Daoy (cell line): Measurements from ENCODE around the gene TUBB4B. TPM values are rescaled to one million over a fixed set of nuclear protein-coding genes. Genes with fewer than 3 reads are reported as not detected.
A peak's percentile ranks its signal among the peaks of the same experiment; 100 is the strongest.
"Not testable (repeated sequence)": the region's sequence is repeated elsewhere in the genome, so short reads cannot be mapped to it uniquely, and the experiment has no call there.

Experiments used
- DNase-seq: peaks from one replicate; pipeline ENCODE4 v3.0.0-alpha.2; 2015; ENCODE audit warnings: low read depth
- total RNA-seq: library from RNA; depleted of rRNA; stranded (reverse); fragments of >200 nt; shearing (Covaris generic); gene quantifications from 2 replicates; pipeline ENCODE4 v1.2.3, GENCODE V29; 2014

The TUBB4B gene
- total RNA-seq, 1 experiment from 2014 or later: 294 TPM

DNA sequence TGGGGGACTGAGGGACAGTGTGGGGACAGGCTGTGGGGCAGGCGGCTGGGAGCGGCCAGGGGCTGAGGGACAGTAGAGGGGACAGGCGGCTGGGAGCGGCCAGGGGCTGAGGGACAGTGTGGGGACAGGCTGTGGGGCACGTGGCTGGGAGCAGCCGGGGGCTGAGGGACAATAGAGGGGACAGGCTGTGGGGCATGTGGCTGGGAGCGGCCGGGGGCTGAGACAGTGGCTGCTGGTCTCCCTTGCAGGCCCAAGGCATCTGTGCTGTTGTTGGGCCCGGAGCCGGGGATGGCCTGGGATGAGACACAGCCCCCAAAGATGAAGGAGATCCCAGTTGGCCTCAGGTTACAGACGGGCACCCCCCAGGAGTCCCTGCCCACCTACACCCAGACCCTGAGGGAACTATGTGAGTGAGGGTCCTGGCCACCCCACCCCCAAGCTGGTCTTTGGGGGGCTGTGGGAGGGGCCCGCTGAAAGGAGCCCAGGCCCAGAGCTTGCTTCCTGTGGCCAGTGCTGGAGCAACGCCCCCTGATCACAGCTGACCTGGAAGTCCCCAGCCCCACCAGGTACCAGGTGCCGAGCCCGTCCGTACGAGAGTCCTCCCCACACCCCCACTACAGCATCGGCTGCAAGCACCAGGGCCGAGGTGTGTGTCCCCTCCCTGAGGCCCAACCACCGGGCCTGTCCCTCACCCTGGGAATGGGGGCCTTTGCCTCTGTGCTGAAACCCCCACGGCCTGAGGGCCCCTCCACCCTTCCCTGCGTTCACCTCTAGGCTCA, 10.6 kb downstream of the TUBB4B start:
- DNase-seq: no peak

GRCh38 chr9:137252555-137253506, 11.7 kb downstream of the TUBB4B start:
- DNase-seq: no peak

GRCh38 chr9:137253717-137254623, 12.9 kb downstream of the TUBB4B start:
- no peak for DNase-seq

DNA sequence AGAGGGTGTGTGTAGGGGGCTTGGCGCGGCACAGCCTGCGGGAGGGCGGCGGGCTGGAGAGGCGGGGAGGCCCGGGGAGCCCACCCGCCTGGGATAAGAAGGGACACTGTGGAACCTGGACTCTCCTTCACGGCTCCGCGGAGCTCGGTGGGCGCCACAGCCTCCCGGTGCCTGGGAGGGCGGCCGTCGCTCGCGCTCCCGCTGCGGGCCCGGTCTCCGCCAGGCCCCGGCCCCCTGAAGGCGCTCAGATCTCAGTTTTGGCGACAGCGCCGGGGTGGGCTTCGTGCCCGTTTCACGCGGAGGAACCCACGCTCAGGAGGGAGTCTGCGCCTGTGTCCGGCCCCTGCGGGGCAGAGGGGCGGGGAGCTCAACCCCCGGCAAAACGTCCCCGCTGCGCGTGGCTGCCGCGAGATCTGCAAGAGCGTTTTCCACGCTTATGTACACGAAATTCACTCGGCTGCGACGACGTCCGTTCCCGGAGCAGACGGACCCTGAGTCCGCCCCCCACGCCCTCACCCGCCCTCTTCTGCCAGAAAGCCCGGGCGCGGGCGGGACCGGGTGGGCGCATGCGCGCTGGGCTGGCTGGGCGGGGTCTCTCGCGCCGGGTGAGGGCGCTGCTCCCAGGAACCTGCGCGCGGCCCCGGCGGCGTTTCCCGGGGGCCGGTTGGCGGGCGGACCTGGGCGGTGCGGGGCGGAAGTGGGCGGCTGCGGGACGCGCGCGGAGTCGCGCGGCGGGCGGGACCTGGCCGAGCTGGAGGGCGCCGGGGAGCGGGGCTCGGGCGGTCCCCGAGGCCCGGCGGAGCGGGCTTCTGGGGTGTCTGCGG, 13.7 kb downstream of the TUBB4B start, which contains the start of gene NELFB:
NELFB (plus strand) TSS at position 704 of the 824 bp plus-strand sequence.
- DNase-seq: peak; percentile 95

DNA sequence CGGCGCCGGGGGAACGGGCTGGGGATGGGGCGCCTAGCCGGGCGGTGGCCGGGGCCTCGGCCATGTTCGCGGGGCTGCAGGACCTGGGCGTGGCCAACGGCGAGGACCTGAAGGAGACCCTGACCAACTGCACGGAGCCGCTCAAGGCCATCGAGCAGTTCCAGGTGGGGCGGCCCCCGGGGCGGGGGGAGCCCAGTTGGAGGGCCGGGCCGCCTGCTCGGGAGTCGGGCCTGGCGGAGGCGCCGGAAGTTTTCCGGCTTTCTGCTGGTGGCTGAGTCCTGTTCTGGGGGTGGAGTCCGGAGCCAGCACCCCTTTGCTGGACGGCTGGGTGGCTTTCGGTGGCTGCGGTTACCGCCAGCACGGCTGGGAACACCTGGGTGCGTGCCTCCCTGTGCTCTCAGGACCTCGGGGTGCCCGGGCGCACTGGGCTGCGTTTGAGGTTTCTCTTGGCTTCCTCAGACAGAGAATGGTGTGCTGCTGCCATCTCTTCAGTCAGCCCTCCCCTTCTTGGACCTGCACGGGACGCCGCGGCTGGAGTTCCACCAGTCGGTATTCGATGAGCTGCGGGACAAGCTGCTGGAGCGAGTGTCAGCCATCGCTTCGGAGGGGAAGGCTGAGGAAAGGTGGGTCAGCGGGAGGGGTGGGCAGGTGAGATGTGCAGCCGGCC, 14.5 kb downstream of the TUBB4B start:
- no peak for DNase-seq

DNA sequence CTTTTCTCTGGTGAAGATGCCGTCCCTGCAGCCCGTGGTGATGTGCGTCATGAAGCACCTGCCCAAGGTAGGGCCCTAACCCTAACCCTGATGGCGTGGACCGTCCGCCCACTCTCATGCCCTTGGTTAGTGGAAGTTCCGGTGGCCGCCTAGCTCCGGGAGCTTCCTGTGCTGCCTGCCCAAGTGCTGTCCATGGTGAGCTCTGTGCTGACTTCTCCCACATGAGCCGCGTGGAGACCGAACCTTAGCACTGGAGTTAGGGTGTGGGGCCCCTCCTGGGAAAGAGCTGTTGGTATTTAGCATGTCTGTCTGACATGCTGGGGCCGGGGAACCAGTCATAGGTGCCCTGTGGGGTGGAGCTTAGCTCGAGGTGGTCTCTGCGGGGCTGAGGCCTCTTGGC, 15.3 kb downstream of the TUBB4B start:
- DNase-seq: no peak

GRCh38 chr9:137256856-137257255, 15.8 kb downstream of the TUBB4B start:
- DNase-seq: no peak

DNA sequence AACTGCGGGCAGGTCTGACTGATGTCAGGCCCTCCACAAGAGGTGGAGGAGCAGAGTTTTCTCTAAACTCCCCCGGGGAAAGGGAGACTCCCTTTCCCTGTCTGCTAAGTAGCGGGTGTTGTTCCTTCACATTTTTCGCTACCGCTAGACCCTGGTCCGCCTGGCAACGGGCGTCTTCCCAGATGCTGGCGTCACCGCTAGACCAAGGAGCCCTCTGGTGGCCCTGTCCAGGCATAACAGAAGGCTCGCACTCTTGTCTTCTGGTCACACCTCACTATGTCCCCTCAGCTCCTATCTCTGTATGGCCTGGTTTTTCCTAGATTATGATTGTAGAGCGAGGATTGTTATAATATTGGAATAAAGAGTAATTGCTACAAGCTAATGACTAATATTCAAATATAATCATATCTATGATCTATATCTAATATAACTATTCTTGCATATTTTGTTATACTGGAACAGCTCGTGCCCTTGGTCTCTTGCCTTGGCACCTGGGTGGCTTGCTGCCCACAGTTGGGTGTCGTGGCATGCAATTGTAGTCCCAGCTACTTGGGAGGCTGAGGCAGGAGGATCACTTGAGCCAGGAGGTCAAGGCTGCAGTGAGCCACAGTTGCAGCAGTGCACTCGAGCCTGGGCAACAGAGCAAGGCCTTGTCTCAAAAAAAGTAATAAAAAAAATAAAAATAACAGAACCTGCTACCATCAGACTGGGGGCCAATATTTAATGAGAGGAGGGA, 21.3 kb downstream of the TUBB4B start:
- DNase-seq: not testable (repeated sequence)

DNA sequence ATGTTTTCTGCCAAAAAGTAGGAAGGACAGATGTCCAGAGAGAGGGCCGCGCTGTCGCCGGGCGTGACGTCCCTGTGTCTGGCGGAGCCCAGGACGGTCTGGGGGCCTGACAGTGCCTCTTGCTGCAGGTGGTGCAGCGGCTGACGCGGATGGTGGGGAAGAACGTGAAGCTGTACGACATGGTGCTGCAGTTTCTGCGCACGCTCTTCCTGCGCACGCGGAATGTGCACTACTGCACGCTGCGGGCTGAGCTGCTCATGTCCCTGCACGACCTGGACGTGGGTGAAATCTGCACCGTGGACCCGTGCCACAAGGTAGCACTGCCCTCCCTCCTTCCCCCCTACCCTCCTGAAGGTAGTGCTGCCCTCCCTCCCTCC, 21.8 kb downstream of the TUBB4B start:
- no peak for DNase-seq

- DNase-seq: no peak
These were observed 22.4 kb downstream of the TUBB4B start for GRCh38 chr9:137263506-137263905.

DNA sequence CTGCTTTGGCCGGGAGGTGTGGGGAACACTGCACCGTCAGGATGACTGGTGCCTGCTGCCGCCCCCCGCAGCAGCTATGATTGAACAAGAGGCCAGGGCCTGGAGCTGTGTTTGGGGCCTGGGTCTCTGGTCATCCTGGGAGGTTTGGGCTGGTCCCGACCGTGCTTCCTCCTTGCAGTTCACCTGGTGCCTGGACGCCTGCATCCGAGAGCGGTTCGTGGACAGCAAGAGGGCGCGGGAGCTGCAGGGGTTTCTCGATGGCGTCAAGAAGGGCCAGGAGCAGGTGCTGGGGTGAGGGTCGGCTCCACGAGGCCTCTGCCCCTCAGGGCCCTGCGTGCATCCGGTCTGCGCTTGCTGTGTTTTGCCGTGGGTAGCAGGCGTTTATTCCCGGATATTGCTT, 23.0 kb downstream of the TUBB4B start:
- DNase-seq: no peak

- no peak for DNase-seq
These were observed 24.5 kb downstream of the TUBB4B start for GRCh38 chr9:137265496-137266161.

GRCh38 chr9:137266162-137266527, 25.1 kb downstream of the TUBB4B start:
- DNase-seq: no peak

DNA sequence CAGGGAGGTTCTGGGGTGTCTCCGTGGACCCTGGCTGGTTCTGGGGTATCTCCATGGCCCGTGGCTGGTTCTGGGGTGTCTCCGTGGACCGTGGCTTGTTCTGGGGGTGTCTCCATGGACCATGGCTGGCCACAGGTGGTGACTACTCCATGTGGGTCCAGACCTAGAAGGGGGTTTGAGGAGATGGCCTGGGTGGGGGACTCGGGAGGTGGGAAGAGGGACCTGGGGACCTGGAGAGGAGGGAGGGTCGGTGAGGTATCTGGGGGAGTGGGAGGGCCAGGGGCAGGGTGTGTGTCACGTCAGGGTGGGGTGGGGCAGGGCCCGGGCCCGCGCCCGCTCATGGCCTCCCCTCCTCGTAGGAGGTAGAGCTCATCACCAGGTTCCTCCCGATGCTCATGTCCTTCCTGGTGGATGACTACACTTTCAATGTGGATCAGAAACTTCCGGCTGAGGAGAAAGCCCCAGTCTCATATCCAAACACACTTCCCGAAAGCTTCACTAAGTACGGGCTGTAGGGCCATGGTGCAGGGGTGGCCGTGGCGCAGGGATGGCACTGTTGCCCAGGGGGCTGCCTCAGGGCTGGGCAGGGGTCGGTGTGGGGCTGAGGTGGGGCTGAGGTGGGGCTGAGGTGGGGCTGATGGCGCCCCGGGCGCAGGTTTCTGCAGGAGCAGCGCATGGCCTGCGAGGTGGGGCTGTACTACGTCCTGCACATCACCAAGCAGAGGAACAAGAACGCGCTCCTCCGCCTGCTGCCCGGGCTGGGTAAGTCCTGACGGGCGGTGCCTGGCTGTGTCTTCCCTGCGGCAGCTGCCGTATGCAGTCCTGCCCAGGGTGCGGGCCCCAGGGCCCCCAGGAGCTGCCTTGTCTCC, 25.7 kb downstream of the TUBB4B start:
- no peak for DNase-seq

GRCh38 chr9:137267933-137268355, 26.9 kb downstream of the TUBB4B start:
- DNase-seq: no peak

GRCh38 chr9:137268538-137269201, 27.6 kb downstream of the TUBB4B start:
- no peak for DNase-seq

- DNase-seq: no peak
These were observed 28.2 kb downstream of the TUBB4B start for GRCh38 chr9:137269231-137269772.
